ENCODE data around the gene MROH9. TPM values are rescaled to one million over a fixed set of nuclear protein-coding genes. Genes with fewer than 3 reads are reported as not detected.
"Not testable (repeated sequence)": the region's sequence is repeated elsewhere in the genome, so short reads cannot be mapped to it uniquely, and the experiment has no call there.

MROH9 gene, protein sequence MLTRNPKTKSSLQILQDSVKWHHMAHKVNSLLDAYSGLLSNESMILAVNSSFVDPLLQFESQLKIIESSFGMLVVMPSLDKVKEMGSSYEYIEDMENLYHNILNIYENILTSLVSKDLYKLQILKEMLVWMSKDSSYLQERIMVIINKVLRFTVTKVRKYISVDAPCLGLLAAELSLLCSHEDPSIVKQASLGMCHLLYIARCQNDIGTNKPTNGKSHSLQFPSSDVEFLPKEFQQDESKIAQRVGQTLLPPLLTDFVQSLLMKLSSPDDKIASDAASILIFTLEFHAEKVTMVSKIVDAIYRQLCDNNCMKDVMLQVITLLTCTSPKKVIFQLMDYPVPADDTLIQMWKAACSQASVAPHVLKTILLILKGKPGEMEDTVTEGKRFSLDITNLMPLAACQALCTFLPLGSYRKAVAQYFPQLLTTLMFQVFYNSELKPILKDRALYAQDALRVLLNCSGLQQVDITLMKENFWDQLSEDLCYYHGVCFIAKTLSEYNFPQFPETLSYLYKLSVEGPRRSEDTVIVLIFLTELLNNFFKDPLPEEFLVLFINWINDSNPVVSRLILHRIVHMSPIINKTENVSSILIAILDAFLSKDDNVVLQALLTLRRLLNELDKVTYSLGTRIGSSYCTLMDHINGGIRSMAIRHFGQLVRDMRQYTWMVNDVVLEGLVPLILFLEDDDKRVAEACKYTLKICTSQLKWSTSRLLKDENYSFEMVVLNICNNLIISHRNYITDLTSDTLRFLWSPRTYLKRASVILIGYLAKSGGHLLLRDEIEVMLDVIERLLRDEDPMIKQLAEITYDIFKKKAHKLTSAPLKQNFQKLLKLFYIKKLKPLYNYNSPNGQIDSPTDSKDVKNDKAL
- not detected in 2 replicates for total RNA-seq (2014; rRNA removed)
- polyA plus RNA-seq (2012) = not detected

DNA sequence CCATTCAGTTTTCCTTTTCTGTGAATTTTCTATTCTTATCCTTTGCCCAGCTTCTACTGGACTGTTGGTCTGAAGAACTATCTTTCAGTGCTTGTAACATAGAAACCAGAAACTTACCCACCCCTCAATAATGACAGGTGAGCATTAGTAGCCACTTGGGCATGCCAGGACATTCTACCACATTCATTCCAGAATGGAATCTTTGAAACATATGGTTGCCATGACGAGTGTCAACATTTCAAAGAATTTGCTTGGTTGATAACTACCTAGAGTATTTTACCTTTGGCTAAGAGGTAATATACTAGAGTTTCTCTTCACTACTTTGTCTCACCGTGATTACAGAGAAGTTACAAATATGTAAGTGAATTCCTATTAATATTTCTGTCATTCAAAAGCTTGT is at the start of gene MROH9:
TSS of gene MROH9 (plus strand) at position 304 of the 400 bp plus-strand sequence. CDS start 10,023 bp downstream, outside the sequence.
- no peak for DNase-seq (ENCODE audit: low read depth)

DNA sequence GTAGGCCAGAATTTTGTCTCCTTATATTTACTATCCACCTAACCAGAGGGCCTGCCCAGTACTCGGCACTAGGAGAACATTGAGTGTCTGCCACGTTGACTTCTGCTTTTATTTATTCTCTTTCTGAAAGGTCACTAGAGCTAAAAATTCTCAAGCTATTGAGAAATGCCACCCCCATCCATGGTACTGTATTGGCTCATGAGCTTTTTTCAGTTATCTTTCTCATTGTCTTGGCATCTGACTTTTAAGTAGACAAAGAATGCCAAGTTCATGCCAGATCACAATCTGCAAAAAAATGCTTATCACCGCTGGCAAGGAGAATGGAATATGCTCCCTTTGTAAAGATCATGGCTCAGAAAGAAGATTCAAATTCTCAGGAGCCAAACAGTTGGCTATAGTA is 49.8 kb upstream of the MROH9 start:
- peak; percentile 32 for DNase-seq (ENCODE audit: low read depth)

DNA sequence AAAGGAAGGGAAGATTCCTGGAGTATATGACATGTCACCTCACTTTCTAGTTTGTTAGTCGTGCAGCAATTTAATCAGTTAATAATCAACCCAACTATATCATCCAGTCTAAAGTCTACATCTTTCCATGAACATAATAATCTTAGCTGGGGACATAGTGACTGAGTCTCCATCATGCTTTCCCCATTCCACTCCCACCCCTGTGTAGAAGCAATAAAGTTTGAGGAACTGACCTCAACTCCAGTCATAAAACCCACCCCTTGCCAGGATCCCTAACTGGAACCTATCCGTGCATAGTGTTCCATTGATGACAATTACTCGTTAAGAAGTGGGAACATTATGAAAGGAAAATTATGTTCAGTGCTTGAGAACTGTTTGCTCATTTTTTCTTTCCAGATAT is 48.9 kb upstream of the MROH9 start:
- DNase-seq (ENCODE audit: low read depth) = no peak

DNA sequence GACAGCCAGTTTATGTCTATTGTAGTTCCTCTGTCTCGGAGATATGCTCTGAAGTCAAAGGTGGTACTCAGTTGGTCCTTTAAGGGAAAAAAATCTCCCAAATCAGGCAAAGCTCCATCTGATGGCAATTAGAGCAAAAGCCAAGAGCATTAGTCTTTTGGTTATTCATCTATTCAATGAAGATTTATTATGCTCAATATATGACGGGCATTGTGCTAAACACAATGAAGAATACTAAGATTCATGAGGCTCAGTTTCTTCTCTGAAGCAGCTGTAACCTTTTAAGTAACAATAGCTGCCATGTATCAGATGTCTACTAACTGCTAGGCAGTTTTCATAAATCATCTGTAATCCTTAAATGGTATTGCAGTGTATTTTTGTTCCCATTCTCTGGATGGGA is 47.6 kb upstream of the MROH9 start:
- DNase-seq (ENCODE audit: low read depth) = no peak

DNA sequence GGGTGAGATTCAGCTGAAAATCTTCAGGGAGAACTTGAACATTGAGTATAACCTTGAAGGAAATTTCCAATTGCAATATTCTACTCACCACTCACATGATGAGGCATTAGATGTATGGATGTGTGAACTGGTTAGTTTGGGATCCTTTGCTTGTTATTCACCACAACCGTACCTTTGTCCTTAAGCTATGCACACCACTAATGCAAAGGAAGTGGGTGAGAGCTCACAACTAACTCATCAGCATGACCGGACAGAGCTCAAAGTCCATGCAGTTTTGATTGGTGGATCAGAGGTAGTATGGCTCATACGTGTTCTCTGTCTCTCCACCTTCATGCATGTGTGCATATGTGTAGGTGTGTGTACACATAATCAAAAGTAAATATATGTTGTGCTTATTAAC is 43.5 kb upstream of the MROH9 start:
- DNase-seq (ENCODE audit: low read depth) = no peak

DNA sequence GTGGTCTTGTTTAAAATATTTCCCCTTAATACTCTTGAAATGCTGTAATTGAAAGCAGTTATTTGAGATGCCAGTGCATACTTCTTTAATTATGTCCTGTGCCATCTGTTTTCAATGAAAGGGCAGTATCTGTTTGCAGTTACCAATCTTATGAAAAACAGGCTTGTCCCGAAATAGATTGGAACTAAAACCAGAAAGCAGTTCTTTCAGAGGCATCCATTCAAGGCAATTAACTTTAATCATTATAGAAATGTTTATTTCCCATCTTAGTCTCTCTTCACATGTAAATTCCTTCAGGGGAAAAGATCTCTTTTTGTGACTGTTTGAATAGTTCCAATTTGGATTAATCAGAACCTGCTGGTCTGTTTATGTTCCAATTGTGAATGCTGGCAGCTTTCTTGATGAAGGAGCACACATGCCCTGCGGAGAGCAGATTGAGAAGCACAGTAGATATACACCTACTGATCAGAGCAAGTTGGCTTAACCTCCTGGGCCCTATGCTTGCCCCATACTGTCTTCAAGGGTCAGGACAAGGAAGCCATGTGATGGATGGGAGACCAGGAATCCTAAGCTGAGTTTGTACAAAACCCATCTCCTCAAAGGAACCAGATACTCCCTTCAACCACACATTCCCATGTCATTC is 41.6 kb upstream of the MROH9 start:
- DNase-seq (ENCODE audit: low read depth) = no peak

DNA sequence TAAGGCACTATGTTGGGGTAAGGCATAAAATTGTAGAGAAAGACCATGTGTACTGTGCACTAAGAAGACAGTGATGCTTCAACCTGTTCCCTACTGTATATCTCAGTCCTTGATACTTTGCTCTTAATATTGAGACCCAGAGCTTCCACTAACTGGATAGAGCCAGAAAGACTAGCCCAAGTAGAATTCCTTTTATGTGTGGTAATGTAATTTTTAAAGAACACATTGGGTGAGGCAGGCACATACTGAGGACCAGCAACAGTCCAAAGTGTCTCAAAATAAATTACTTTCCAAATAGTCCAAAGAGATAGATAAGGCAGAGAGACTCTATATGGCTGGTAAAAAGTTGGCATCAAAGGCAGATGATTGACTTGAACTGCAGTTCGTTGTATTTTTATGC is 31.4 kb upstream of the MROH9 start:
- DNase-seq (ENCODE audit: low read depth) = no peak

DNA sequence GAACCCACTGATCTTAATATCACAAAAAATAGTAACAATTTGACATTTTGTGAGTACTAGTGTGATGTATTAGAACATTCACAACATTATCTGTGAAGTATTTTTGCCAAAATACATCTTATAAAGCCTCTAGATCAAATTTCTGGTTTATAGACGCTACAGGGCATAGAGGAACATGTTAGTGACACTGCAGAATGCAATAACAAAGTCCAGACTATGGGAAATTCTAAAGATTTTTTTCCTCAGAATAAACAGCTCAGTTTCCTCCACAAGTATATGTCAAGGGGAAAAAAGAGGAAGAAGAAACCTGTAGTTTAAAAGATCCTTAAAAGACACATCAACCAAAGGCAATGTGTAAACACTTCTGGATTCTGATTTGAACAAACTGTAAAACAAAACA is 26.4 kb upstream of the MROH9 start:
- DNase-seq (ENCODE audit: low read depth) = no peak

DNA sequence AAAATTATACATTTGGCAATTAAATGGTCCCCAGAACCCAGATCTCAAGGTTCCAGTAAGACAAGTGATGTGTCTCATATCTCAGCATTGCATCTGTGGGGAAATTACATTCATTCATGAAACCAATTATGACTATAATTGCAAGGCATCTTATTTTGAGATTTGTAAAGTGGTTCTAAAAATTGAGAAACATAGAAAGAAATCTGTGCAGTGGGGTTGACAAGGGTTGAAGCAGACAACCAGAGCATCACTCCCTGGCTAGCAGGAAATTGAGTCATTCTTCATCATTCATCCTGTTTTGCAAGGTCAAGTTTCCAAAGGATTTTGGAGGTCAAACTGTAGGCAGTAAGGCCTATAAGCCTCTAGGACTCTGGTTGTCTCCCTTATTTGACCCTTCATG is 25.1 kb upstream of the MROH9 start:
- DNase-seq (ENCODE audit: low read depth) = peak; percentile 68

DNA sequence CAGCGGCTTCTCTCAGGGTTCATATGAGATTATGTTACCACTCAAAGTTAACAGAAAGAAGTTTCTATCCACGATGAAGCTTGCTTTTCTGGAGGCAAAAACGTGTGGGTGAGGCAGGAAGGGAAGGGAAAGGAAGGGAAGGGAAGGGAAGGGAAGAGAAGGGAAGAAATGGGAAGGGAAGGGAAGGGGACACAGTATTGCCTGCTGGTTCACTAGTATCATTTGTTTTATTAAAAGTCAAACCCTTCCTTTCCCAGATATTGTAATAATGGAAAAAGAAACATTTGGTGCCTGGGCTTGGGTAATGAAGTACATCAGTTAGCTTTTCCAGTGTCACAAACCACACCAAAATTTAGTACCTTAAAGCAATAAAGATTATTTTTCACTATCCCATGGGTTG is 18.0 kb upstream of the MROH9 start:
- DNase-seq (ENCODE audit: low read depth) = no peak

DNA sequence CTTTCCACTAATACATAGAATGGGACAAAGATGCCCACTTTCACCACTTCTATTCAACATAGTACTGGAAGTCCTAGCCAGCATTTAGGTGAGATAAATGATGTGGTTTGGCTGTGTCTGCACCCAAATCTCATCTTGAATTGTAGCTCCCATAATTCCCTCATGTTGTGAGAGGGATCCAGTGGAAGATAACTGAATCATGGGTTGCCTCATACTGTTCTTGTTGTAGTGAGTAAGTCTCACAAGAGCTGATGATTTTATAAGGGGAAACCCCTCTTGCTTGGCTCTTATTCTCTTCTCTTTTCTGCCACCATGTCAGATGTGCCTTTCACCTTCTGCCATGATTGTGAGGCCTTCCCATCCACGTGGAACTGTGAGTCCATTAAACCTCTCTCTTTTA is 10.7 kb upstream of the MROH9 start:
- peak; percentile 11 for DNase-seq (ENCODE audit: low read depth)

DNA sequence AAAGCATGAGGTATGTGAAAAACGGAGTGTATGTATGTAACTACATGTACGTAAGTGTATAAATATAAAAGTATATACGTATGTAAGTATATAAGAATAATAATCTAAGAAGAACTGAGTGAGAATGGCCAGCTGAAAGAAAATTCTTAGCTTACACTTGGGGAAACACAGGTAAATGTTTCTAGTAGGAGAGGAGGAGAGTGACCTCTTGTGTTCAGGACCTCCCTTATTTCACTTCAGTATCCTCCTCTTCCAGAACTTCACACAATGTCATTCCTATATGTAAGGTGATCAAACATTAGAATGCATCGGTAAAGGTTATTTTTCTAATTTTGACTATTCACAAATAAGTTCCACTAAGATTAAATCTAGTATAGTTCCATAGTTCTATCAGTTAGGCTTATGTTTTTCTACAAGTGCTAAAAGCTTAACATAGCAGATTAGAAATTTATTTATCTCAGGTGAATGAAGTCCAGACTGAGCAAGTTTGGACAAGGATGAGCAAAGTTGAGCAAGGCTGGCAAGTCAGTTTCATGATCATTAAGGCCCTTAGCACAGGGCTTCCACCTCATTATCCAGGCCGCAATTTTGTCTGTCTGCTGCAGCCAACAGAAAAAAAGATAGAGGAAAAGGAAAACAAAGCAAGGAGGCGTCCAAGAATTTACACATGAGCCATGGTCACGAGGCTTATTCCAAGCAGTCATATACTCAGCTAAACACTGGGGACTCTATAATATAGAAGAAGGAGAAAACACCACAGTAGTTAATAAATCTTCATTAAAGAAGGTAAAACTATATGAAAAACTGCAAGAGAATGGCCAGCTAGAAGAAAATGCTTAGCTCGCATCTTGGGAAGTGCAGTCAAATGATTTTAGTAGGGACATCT is 7.1 kb upstream of the MROH9 start:
- DNase-seq (ENCODE audit: low read depth) = no peak

DNA sequence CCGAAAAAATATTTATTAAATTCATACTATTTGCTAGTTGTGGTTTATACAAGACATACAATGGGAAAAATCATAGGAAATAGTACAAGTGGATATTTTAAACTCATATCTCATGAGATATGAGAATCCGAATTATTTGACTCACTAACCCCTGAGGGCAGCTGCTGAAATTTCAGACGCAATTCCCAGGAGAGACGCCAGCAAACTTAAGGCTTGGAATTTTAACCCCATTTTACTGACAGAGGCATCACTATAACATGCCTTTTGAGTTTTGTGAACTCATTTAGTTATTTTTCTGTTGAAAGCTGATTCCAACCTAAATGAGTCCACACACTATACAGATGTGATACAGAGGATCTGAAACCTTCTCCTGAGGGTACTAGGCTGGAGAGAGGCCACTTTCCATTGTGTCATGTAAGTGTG is 5.9 kb upstream of the MROH9 start:
- DNase-seq (ENCODE audit: low read depth) = peak; percentile 67

DNA sequence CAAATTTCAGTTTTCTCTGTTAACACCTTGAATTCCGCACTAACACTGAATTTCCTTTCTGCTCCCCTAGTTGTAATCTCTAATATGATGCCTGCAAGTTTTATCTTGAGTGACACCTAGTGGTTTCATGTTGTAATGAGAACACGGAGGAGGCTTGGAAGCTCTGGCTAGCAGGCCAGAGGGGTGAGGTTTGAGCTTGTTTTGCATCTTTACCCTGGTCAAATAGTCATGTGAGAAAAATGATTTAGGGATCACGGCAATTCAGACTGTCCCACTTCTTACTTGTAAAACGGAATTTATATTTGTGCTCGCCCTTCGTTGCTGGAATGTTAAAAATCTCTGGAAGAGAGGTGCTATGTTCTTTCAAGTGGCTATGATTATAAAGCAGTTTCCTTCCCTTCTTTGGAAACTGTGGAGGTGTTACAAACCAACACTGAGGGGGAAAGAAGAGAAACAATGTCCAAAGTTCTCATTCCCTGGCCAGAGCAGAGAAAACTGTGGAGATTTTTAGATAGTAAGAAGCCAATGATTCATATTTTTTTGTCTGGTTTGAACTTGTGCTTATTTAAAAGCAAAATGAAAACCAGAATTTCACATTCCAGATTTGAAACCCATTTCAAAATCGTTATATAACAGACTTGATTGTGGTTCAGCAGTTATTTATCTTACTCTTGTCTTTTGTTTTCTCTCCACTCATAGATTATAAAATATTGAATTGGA is 5.3 kb upstream of the MROH9 start:
- peak; percentile 72 for DNase-seq (ENCODE audit: low read depth)

DNA sequence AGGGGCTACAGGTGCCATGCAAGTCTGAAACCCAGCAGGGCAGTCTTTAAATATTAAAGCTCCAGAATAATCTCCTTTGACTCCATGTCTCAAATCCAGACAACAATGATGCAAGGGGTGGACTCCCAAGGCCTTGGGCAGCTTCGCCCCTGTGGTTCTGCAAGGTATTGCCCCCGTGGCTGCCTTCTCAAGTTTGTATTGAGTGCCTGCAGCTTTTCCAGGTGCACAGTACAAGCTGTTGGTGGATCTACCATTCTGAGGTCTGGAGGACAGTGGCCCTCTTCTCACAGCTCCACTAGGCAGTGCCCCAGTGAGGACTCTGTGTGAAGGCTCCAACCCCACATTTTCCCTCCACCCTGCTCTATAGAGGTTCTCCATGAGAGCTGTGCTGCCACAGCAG is 3.7 kb upstream of the MROH9 start:
- no peak for DNase-seq (ENCODE audit: low read depth)

DNA sequence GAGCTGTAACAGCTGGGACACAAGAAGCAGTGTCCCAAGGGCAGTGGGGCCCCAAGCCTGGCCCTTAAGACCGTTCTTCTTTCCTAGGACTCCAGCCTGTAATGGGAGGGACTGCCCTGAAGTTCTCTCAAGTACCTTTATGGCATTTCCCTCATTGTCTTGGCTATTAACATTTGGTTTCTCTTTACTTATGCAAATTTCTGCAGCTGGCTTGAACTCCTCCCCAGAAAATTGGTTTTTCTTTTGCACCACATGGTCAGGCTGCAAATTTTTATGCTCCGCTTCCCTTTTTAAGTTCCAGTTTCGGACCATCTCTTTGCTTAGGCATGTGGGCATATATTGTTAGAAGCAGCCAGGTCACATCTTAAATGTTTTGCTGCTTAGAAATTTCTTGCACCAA is 3.1 kb upstream of the MROH9 start:
- DNase-seq (ENCODE audit: low read depth) = no peak

DNA sequence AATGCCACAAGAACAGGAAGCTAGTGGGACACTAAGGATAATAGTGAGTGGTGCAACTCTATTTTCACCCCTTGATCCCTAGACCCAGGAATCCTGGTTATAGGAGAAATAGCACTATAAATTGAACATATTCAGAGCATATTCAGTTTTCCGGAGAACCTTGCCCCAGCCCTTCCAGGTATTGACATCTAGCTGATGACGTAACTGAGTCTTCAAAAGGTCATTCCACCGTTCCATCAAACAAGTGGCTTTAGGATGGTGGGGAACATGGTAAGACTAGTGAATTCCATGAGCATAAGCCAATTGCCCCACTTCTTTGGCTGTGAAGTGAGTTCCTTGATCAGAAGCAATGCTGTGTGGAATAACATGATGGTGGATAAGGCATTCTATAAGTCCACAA is 2.9 kb downstream of the MROH9 start:
- DNase-seq (ENCODE audit: low read depth) = no peak

DNA sequence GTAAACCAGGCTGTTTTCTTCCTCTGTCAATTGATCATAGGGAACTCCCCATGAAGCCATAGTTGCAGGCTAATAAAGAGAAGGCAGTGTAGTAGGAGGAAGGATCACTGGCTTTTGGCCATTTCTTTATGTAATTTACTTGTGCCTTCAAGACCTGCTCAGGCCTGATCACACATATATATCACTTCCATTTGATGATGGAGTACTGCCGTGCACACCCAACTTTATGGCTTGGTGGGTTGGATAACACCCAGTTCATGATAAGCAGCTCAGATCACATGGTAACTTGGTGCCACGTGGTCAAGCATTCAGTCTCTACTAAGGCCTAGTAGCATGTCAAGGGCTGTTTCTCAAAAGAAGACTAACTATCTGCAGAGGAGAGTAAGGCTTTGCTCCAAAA is 4.1 kb downstream of the MROH9 start:
- no peak for DNase-seq (ENCODE audit: low read depth)

DNA sequence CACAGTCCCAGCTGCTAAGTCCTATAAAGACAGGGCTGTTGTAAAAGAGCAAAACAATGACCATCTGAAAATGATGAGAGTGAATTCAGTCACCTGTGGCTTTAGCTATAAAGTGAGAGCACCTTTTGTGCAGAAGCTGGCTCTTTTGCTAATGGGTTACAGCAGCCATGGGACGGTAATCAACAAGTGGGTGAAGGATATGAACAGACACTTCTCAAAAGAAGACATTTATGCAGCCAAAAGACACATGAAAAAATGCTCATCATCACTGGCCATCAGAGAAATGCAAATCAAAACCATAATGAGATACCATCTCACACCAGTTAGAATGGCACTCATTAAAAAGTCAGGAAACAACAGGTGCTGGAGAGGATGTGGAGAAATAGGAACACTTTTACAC is 16.4 kb downstream of the MROH9 start:
- not testable (repeated sequence) for DNase-seq (ENCODE audit: low read depth)

DNA sequence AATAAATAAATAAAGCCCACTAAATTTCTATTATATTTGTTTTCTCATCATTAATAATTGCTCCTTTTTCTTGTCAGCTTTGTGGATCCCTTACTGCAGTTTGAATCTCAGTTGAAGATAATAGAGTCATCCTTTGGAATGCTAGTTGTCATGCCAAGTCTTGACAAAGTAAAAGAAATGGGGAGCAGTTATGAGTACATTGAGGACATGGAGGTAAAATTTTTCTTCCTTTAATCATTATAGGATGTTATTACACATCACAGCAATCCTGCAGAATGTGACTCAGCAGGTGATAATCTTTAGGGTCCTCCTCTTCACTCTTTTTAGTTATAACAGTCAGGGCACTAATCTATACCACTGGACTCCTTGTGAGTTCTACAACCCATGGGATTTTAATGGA is 24.1 kb downstream of the MROH9 start:
- DNase-seq (ENCODE audit: low read depth) = peak; percentile 3

DNA sequence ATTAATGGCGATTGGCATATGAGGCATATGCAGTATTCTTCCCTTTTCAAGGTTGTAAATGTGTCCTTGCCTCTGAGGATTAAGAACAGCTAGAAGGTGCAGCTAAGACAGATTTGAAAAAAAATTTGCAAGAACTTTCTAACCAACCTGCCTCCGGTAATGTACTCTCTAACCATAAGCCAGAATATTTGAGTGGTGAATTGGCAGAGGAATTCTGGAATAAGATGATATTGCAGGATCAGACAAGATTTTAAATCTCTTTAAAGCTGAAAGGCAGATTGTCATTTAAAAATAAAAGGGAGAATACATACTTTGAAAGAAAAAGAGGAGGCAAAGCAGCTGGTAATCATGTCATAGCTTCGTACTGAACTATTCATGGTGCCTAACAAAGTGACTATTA is 29.2 kb downstream of the MROH9 start:
- no peak for DNase-seq (ENCODE audit: low read depth)
